Measurements from ENCODE around the gene NEK10.

GRCh38 chr3:27287052-27287451 is 82.1 kb downstream of the NEK10 start:
- TF ChIP-seq CTCF (IDR thresholded peaks at IDR 0.05) (no peak), POLR2A (IDR thresholded peaks at IDR 0.05) (no peak)

All from adrenal gland (tissue), 5 donors.